HG03558 (cell line): ENCODE measurements around the gene SNAP29.
"Not testable (repeated sequence)": the region's sequence is repeated elsewhere in the genome, so short reads cannot be mapped to it uniquely, and the experiment has no call there.

Source experiments
- ATAC-seq: cut with Tn5 transposase; IDR thresholded peaks from one replicate; pipeline ENCODE4 v1.9.1; 2021; ENCODE audit warnings: moderate number of reproducible peaks; ENCODE audit not compliant: unreplicated experiment; ENCODE audit errors: extremely low read depth

The SNAP29 gene

DNA sequence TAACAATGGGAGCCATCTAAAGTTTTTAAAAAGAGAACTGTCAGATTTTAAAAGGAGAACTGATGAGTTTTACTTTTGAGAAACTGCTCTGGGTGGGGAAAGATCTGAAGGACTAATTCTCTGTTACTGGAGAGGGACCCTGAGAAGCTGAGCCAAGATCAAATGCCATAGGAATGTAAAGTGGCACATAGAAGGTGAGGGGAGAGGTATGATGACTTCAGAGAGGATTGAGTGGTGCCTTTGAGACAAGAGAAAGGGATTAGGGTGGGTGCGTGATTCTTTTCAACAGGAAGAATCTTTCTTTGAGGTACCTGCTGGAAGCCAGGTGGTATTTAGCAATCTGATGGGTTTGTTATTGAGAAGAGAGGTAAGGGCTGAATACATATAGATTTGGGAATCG is 67.4 kb downstream of the SNAP29 start:
- no peak for ATAC-seq

- no peak for ATAC-seq
Observed at GRCh38 chr22:20927940-20928572, 69.2 kb downstream of the SNAP29 start.

DNA sequence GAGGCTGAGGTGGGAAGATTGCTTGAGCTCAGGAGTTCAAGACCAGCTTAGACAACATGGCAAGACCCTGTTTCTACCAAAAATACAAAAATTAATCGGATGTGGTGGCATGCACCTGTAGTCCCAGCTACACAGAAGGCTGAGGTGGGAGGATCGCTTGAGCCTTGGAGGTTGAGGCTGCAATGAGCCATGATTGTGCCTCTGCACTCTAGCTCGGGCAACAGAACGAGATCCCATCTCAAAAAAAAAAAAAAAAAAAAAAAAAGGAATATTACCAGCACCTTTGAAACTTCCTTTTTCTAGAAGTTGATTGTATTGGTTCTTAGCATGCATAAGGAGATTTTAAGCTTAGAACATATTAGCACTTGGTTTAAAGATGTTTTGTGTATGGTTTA is 69.8 kb downstream of the SNAP29 start:
- no peak for ATAC-seq

DNA sequence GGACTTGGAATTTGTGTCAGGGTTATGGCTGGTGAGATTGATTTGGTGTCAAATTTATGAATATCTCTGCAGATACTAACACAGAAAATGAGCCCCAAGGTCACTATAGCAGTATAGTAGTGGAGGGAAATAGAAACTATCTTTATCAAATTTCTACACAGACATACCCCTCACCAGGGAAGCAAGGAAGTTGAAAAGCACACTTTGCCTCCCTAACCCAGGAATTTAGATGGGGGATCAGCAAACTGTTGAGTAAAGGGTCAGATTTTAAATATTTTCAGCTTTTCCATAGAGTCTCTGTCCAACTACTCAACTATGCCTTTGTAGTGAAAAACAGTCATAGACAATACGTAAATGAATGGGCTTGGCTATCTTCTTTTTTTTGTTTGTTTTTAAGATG is 71.2 kb downstream of the SNAP29 start:
- no peak for ATAC-seq

DNA sequence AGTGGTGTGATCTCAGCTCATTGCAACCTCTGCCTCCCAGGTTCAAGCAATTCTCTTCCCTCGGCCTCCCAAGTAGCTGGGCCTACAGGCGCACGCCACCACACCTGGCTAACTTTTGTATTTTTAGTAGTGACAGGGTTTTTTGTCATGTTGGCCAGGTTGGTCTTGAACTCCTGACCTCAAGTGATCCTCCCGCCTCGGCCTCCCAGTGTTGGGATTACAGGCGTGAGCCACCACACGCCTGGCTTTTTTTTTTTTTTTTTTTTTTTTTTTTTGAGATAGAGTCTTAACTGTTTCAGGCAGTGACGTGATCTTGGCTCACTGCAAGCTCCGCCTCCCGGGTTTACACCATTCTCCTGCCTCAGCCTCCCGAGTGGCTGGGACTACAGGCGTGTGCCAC is 71.6 kb downstream of the SNAP29 start:
- not testable (repeated sequence) for ATAC-seq

GRCh38 chr22:20931126-20931654 is 72.4 kb downstream of the SNAP29 start:
- no peak for ATAC-seq

- ATAC-seq: no peak
Observed at GRCh38 chr22:20933910-20934309, 75.1 kb downstream of the SNAP29 start.

- ATAC-seq: not testable (repeated sequence)
Observed at GRCh38 chr22:20935049-20935448, 76.2 kb downstream of the SNAP29 start.

DNA sequence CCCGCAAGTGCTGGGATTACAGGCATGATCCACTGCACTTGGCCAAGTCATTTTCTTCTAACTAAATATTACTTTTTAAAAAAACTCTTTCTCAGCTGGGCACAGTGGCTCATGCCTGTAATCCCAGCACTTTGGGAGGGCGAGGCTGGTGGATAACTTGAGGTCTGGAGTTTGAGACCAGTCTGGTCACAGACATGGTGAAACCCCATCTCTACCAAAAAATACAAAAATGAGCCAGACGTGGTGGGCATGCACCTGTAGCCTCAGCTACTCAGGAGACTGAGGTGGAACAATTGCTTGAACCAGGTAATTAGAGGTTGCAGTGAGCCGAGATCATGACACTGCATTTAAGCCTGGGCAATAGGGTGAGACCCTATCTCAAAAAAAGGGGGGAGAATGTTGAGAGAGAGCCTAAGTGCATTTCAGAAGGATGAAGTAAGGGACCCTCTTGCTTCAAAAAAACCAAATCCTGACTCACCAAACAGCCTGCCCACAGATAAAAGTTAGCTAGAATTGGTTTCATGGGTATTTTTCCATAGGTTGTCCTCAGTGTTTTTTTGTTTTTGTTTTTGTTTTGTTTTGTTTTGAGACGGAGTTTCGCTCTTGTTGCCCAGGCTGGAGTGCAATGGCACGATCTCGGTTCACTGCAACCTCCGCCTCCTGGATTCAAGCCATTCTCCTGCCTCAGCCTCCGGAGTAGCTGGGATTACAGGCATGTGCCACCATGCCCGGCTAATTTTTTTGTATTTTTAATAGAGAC is 77.2 kb downstream of the SNAP29 start:
- not testable (repeated sequence) for ATAC-seq

DNA sequence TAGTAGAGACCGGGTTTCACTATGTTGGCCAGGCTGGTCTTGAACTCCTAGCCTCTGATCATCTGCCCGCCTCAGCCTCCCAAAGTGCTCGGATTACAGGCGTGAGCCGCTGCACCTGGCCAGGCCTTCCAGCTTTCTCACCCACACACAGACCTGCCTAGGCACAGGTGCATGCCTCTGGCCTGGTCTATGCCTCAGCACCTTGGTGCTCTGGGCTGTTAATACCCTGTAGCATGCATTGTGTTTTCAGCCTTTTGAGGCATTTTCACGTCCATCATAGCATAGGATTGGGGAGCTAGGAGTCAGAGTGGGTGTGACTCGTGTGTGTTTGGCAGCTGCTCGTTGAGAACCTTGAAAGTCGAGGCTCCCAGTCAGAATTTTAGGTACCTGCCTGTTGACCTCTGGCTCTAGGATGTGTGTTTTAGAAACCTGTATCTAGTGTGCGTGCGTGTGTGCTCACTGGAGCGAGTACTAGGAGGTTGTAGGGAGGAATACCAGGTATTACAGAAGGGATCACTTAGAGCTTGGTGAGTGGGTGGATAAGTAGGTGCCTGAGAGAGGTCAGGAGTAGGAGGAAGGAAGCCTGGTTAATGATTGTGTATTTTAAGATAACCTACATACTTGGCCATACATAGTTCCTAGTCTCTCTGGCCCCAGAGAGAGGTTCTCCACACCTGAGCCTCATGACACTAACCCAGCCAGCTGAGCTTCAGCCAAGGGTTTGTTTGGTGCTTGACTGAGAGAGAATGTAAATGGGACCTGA is 78.4 kb downstream of the SNAP29 start:
- ATAC-seq: no peak

DNA sequence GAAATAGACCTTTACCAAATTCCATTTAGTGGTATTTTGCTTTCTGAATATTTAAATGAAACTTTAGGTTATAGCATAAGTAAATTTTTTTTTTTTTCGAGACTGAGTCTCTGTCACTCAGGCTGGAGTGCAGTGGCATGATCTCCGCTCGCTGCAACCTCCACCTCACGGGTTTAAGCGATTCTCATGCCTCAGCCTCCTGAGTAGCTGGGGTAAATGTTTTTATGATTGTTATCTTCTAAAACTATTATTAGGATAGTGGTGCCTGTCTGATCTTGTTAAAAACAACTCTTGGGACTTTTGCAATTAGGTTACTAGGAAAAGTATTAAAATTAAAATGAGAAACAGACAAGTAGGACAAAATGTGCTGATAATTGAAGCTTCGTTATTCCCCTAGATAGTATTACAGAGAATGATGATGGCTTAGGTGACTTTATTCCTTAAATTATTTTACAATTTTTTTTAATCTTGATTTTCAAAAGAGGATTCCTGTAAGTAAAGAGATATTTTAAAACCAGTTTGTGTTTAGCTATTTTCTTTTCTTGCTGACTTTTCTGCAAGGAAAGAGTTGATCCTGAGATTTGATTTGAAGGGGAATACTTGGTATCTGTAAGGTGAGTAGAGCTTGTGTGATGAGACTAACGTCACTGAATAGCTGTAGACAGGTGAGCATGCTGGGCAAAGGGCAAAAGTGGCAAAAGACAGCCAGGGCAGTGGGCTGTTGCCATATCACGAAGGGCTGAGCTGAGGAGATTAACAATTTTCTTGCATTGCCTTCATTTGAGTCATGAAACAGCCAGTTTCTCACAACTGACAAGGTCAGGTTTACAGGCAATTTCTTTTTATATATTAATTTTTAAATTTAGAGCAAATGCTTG is 79.2 kb downstream of the SNAP29 start:
- ATAC-seq: no peak

- not testable (repeated sequence) for ATAC-seq
Observed at GRCh38 chr22:20939457-20940185, 80.8 kb downstream of the SNAP29 start.

DNA sequence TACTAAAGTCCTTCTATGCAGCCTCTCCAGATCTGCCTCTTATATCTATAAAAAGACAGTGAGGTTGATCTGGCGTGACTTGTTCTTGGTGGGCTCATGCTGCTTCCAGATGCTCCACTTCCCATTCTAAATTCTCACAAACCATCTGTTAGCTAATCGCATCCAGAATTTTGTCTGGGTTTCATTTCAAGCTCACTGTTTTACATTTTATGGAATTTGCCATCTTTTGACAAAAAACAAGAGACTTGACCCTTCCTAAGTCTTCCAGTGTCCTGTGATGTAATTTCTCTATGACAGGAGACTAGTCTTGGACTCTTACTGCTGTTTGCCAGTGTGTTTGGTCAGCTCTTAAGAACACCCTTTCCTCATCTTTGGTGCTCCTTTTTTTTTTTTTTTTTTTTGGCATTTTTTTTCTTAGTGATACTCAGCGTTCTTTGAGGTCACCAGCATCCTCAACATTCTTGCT is 81.4 kb downstream of the SNAP29 start:
- no peak for ATAC-seq
